Smooth muscle cell (in vitro differentiated cells): ENCODE results near the gene LAMB1. TPM values are rescaled to one million over a fixed set of nuclear protein-coding genes. Genes with fewer than 3 reads are reported as not detected.

Experiments used
- DNase-seq: peaks from one replicate; lab custom pipeline; 2025; ENCODE audit not compliant: unreplicated experiment; lab: John Stamatoyannopoulos, UW
- H2AFZ ChIP-seq: fragments of 200-600 bp; sonication (generic); 2 replicates; pipeline ENCODE4 v1.6.0; 2016; ENCODE audit warnings: antibody characterized with exemption, low read depth, mild to moderate bottlenecking
- H3F3A ChIP-seq: fragments of 200-600 bp; sonication (generic); 2 replicates; pipeline ENCODE4 v1.6.0; 2017; ENCODE audit warnings: antibody characterized with exemption, low read depth
- H3K27ac ChIP-seq: fragments of 200-600 bp; sonication (generic); 2 replicates; pipeline ENCODE4 v1.5.1; 2016; ENCODE audit warnings: low read depth, mild to moderate bottlenecking
- H3K27me3 ChIP-seq: fragments of 200-600 bp; sonication (generic); 2 replicates; pipeline ENCODE4 v1.6.1; 2016; ENCODE audit warnings: low read depth, mild to moderate bottlenecking
- H3K36me3 ChIP-seq: fragments of 200-600 bp; sonication (generic); 2 replicates; pipeline ENCODE4 v1.5.1; 2016; ENCODE audit warnings: low read depth
- H3K4me1 ChIP-seq: fragments of 200-600 bp; sonication (generic); 2 replicates; pipeline ENCODE4 v1.5.1; 2016; ENCODE audit warnings: low read depth
- H3K4me2 ChIP-seq: fragments of 200-600 bp; sonication (generic); 2 replicates; pipeline ENCODE4 v1.6.0; 2016; ENCODE audit warnings: mild to moderate bottlenecking
- H3K4me3 ChIP-seq: fragments of 200-600 bp; sonication (generic); 2 replicates; pipeline ENCODE4 v1.5.1; 2016; ENCODE audit warnings: mild to moderate bottlenecking
- H3K79me2 ChIP-seq: fragments of 200-600 bp; sonication (generic); 2 replicates; pipeline ENCODE4 v1.6.0; 2016; ENCODE audit warnings: low read depth, mild to moderate bottlenecking
- H3K9ac ChIP-seq: fragments of 200-600 bp; sonication (generic); 2 replicates; pipeline ENCODE4 v1.6.0; 2016; ENCODE audit warnings: low read depth
- H3K9me3 ChIP-seq: fragments of 200-600 bp; sonication (generic); replicated peaks from 2 replicates; pipeline ENCODE4 v1.5.1; 2016; ENCODE audit warnings: low read depth
- H4K20me1 ChIP-seq: fragments of 200-600 bp; sonication (generic); 2 replicates; pipeline ENCODE4 v1.6.0; 2016; ENCODE audit warnings: low read depth
- WGBS: methylation state at CpG from one replicate; pipeline ENCODE4 v1.1.7; 2016; ENCODE audit warnings: low lambda C conversion rate; 5-methylcytosine and 5-hydroxymethylcytosine counted together
- polyA plus RNA-seq: library from polyadenylated mRNA; unstranded; fragments of >200 nt; fragmentation: Nextera tagmentation; extraction: Ambion mirVana; gene quantifications from 2 replicates; pipeline ENCODE4 v1.2.1, GENCODE V29; 2016
- total RNA-seq: library from RNA; depleted of rRNA; stranded (reverse); fragments of >200 nt; gene quantifications from 2 replicates; pipeline ENCODE4 v1.2.3, GENCODE V29; 2014
- TF ChIP-seq, protein P1 (sequence below): fragments of 200-600 bp; sonication (generic); IDR thresholded peaks from 2 replicates; pipeline ENCODE4 v1.5.1; 2017; ENCODE audit warnings: borderline replicate concordance, mild to moderate bottlenecking, antibody characterized with exemption; ENCODE audit not compliant: insufficient read depth, poor library complexity, severe bottlenecking

Gene LAMB1
- total RNA-seq (244 and 306 TPM in 2 replicates), polyA plus RNA-seq (191 and 246 TPM in 2 replicates)

DNA sequence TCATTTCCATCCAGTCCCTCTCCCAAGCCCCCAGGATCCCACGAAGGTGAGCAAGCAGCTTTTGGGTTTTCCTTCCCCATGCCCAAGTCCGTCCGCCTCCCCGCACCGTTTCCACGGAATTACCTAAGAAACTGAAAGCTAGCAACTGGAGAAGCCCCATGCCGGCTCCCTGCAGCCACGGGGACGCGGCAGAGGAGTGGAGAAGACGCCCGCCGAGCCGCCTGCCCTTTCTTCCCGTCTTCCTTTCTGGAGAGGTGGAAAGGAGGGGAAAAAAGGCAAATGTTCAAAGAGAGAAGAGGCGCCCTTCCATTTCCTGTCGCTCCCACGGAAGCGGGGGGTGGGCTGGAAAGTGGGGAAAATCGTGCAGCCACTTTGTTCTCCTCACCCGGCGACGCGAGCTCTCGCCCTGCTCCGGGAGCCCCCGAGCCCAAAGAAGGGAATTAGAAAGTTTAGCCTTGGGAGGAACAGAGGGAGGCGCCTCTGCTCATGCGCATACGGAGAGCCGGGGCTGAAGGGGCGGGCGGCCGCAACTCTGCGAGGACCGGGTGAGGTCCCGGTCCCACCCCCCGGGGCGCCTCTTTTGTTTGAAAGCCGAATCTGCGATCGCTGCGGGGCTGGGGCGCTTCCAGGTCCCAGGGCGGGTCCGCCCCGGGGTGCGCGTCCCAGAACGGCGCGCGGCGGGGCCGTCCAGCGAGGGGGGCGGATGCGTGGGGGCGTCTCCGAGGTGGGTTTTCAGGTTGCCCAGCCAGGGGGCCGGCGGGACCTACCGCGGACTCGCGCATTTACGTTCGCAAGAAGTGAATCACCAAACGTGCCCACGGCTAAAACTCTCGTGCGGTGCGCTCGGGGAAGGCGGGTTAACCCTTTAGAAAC lies at the start of gene LAMB1:
LAMB1 (minus strand) TSS at position 436 of the 873 bp plus-strand sequence; CDS start at position 160, 276 bp downstream.
- Histone ChIP-seq H3K9ac (peak within 1 kb of the TSS; percentile 59), H2AFZ (peak within 1 kb of the TSS; percentile 83)
- WGBS = under 1% methylated on average over 49 of the region's 75 CpGs

DNA sequence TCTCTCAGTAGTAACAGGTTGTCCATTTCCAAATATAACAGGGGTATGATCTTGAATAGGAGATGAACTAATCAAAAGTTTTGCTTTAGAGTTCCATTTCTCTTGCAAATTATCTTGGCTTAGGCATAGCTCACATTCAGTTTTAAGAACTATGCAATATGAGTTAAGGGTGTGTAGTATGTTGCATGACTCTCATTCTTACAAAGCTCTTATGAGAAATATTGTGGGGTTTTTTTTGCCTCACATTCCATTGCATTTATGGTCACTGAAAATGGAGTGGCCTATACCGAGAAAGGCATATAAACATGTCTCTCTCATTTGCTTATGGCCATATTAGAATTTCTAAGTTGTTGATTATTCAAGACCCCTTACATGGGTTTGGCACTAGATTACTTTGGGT lies 48.5 kb upstream of the LAMB1 start:
- no peak for DNase-seq
- H3K4me2 ChIP-seq = no peak overlapping the region
- TF ChIP-seq, protein P1, sequence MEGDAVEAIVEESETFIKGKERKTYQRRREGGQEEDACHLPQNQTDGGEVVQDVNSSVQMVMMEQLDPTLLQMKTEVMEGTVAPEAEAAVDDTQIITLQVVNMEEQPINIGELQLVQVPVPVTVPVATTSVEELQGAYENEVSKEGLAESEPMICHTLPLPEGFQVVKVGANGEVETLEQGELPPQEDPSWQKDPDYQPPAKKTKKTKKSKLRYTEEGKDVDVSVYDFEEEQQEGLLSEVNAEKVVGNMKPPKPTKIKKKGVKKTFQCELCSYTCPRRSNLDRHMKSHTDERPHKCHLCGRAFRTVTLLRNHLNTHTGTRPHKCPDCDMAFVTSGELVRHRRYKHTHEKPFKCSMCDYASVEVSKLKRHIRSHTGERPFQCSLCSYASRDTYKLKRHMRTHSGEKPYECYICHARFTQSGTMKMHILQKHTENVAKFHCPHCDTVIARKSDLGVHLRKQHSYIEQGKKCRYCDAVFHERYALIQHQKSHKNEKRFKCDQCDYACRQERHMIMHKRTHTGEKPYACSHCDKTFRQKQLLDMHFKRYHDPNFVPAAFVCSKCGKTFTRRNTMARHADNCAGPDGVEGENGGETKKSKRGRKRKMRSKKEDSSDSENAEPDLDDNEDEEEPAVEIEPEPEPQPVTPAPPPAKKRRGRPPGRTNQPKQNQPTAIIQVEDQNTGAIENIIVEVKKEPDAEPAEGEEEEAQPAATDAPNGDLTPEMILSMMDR = no peak

More for the DNA sequence above, at the start of gene LAMB1:
- H3K4me3 ChIP-seq = peak within 1 kb of the TSS; percentile 72
- H3K27ac ChIP-seq = peak within 1 kb of the TSS; percentile 92
- peak; percentile 49 for DNase-seq
- peaks cover 32% of the 10 kb centered on the region for H3F3A ChIP-seq
- H3K4me2 ChIP-seq = peak within 1 kb of the TSS; percentile 89
- H3K27me3 ChIP-seq = no peaks in the 10 kb centered on the region
- H4K20me1 ChIP-seq = no peaks in the 10 kb centered on the region
- no peaks in the 10 kb centered on the region for H3K9me3 ChIP-seq
- TF ChIP-seq, protein P1 = no peak
- H3K79me2 ChIP-seq = peaks cover 15% of the 10 kb centered on the region
- H3K4me1 ChIP-seq = peaks cover 39% of the 10 kb centered on the region
- no peaks in the 10 kb centered on the region for H3K36me3 ChIP-seq

DNA sequence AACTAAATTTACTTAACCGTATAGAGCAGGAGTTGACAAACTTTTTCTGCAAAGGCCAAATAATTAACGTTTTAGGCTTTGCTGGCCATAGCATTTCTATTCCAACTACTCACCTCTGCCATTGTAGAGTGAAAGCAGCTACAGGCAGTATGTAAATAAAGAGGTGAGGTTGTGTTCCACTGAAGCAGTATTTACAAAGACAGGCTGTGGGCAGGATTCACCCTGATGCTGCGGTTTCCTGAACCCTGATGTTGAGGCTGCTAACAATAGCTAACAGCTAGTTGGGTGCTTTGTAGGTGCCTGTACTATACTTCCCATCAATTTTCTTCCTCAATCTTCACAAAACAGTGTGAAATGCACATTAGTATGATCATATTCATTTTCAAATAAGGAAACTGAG lies 47.0 kb upstream of the LAMB1 start:
- Histone ChIP-seq H3K27ac (no peak overlapping the region), H3K4me2 (no peak overlapping the region), H3K4me3 (no peak overlapping the region), H3K36me3 (no peaks in the 10 kb centered on the region), H3K79me2 (no peaks in the 10 kb centered on the region), H3K9me3 (no peaks in the 10 kb centered on the region), H3K9ac (no peak overlapping the region), H3K4me1 (no peaks in the 10 kb centered on the region), H3K27me3 (no peaks in the 10 kb centered on the region), H2AFZ (no peak overlapping the region), H3F3A (no peaks in the 10 kb centered on the region), H4K20me1 (no peaks in the 10 kb centered on the region)
- TF ChIP-seq, protein P1 = no peak
- WGBS = 86% methylated on average over 3 of the region's 3 CpGs
- DNase-seq = no peak

More for the DNA sequence above, 48.5 kb upstream of the LAMB1 start:
- H3K9ac ChIP-seq = no peak overlapping the region
- H3K27ac ChIP-seq = no peak overlapping the region
- H2AFZ ChIP-seq = no peak overlapping the region
- no peaks in the 10 kb centered on the region for H3K9me3 ChIP-seq
- WGBS = 78% methylated on average over 1 of the region's 1 CpG
- no peaks in the 10 kb centered on the region for H3K27me3 ChIP-seq
- no peaks in the 10 kb centered on the region for H3K79me2 ChIP-seq
- no peaks in the 10 kb centered on the region for H3F3A ChIP-seq
- no peaks in the 10 kb centered on the region for H3K36me3 ChIP-seq
- no peaks in the 10 kb centered on the region for H4K20me1 ChIP-seq
- no peak overlapping the region for H3K4me3 ChIP-seq
- no peaks in the 10 kb centered on the region for H3K4me1 ChIP-seq
